GM12892 (cell line): ENCODE results near the gene RSF1.

Experiments
- POLR2A ChIP-seq: IDR thresholded peaks from 2 replicates; pipeline ENCODE4 v1.6.1; 2011; ENCODE audit warnings: low read depth, low read length, control low read depth
- POLR2AphosphoS5 ChIP-seq: IDR thresholded peaks from 2 replicates; pipeline ENCODE4 v1.6.1; 2011; ENCODE audit warnings: low read depth, low read length, control low read depth
- TAF1 ChIP-seq: IDR thresholded peaks from 2 replicates; pipeline ENCODE4 v1.6.1; 2011; ENCODE audit warnings: low read depth, mild to moderate bottlenecking, control low read depth, low read length, borderline replicate concordance

DNA sequence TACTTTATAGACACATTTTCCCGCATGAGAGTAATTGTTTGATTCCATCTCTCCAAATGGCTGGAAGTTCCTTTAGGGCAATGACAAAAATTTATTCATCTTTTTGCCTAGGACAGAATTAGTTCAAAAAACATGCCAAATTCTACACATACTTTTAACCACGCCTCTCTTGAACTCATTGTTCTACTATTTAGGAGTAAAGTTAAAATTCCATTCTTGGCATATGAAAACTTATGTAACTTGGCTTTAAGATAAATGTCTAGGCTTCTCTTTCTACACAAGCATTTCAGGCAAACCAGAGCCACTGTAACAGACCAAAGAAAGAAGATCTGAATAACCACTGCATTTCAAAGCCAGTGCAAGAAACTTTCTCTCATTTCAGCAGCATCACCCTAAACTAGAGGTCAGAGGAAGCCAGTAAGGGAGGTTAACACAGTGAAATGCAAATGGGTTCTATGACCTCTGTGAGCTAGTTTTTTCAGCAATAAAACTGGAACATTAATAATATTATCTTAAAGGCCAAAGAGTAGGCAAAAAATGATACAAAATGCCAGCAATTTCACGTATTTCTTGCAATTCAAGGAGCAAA lies 73.0 kb downstream of the RSF1 start:
- TF ChIP-seq POLR2AphosphoS5: no peak
- TF ChIP-seq POLR2A: no peak
- TF ChIP-seq TAF1: no peak
